Activated effector memory CD4-positive, alpha-beta T cell treated with anti-CD3 and anti-CD28 coated beads, Interleukin-2, amount 50 U/mL, for 16 hours (primary cell): ENCODE results near the gene NPY4R.
"Not testable (repeated sequence)": the region's sequence is repeated elsewhere in the genome, so short reads cannot be mapped to it uniquely, and the experiment has no call there.

ENCODE experiments used
- DNase-seq: peaks from one replicate; pipeline ENCODE4 v3.0.0-alpha.2; 2020

Gene NPY4R

GRCh38 chr10:46465765-46466164, at the start of gene NPY4R:
Gene NPY4R (minus strand): TSS chr10:46465958. CDS start chr10:46462635, 3,323 bp downstream.
- not testable (repeated sequence) for DNase-seq

- DNase-seq = no peak
Observed at GRCh38 chr10:46515366-46515765, 49.6 kb upstream of the NPY4R start.

GRCh38 chr10:46514899-46515298, 49.1 kb upstream of the NPY4R start:
- no peak for DNase-seq

GRCh38 chr10:46514431-46514861, 48.7 kb upstream of the NPY4R start:
- peak; percentile 62 for DNase-seq

GRCh38 chr10:46513333-46513732, 47.6 kb upstream of the NPY4R start:
- DNase-seq = not testable (repeated sequence)

- DNase-seq = not testable (repeated sequence)
Observed at GRCh38 chr10:46512725-46513124, 47.0 kb upstream of the NPY4R start.

- not testable (repeated sequence) for DNase-seq
Observed at GRCh38 chr10:46512002-46512401, 46.2 kb upstream of the NPY4R start.

GRCh38 chr10:46499990-46500389, 34.2 kb upstream of the NPY4R start:
- not testable (repeated sequence) for DNase-seq

GRCh38 chr10:46498985-46499703, 33.4 kb upstream of the NPY4R start:
- not testable (repeated sequence) for DNase-seq

GRCh38 chr10:46497878-46498277, 32.1 kb upstream of the NPY4R start:
- DNase-seq = not testable (repeated sequence)

- DNase-seq = not testable (repeated sequence)
Observed at GRCh38 chr10:46497401-46497800, 31.6 kb upstream of the NPY4R start.

GRCh38 chr10:46491364-46492114, 25.8 kb upstream of the NPY4R start:
- DNase-seq = not testable (repeated sequence)

GRCh38 chr10:46490285-46490684, 24.5 kb upstream of the NPY4R start:
- not testable (repeated sequence) for DNase-seq

GRCh38 chr10:46486459-46486858, 20.7 kb upstream of the NPY4R start:
- DNase-seq = not testable (repeated sequence)

GRCh38 chr10:46474746-46475320, 9.1 kb upstream of the NPY4R start:
- DNase-seq = not testable (repeated sequence)

GRCh38 chr10:46473758-46474157, 8.0 kb upstream of the NPY4R start:
- DNase-seq = not testable (repeated sequence)

GRCh38 chr10:46470134-46470533, 4.4 kb upstream of the NPY4R start:
- DNase-seq = not testable (repeated sequence)

GRCh38 chr10:46468119-46468809, 2.5 kb upstream of the NPY4R start:
- not testable (repeated sequence) for DNase-seq

- DNase-seq = not testable (repeated sequence)
Observed at GRCh38 chr10:46463608-46464007, 2.1 kb downstream of the NPY4R start.

- DNase-seq = not testable (repeated sequence)
Observed at GRCh38 chr10:46462276-46462675, 3.5 kb downstream of the NPY4R start.

GRCh38 chr10:46459579-46459978, 6.2 kb downstream of the NPY4R start:
- not testable (repeated sequence) for DNase-seq

- DNase-seq = not testable (repeated sequence)
Observed at GRCh38 chr10:46457071-46457470, 8.7 kb downstream of the NPY4R start.

GRCh38 chr10:46455992-46456391, 9.8 kb downstream of the NPY4R start:
- DNase-seq = not testable (repeated sequence)
